Activated B cell treated with CpG ODN at 0.5 μM for 24 hours (primary cell): ENCODE results near the gene KHDC4. TPM values are rescaled to one million over a fixed set of nuclear protein-coding genes. Genes with fewer than 3 reads are reported as not detected.

Experiments used
- ATAC-seq: fragments of 200-7000 bp; cut with Tn5 transposase; one replicate; pipeline ENCODE4 v1.10.0; 2021; ENCODE audit warnings: low read depth, mild to moderate bottlenecking, moderate library complexity
- CTCF ChIA-PET: fragments of 350-600 bp; sonication (Branson Sonifier 250); formaldehyde crosslinking; loops from one replicate; lab custom pipeline; 2021; ENCODE audit warnings: antibody characterized with exemption; lab: Charles Lee
- POLR2A ChIA-PET: fragments of 350-600 bp; sonication (Branson Sonifier 250); formaldehyde crosslinking; loops from one replicate; lab custom pipeline; 2021; ENCODE audit warnings: antibody characterized with exemption; lab: Charles Lee
- DNase-seq: peaks from one replicate; pipeline ENCODE4 v3.0.0; 2022
- H3K27ac Mint-ChIP-seq: one replicate; pipeline ENCODE4 v1.8.0; 2020; ENCODE audit warnings: mixed read lengths
- H3K27me3 Mint-ChIP-seq: one replicate; pipeline ENCODE4 v1.8.0; 2021; ENCODE audit warnings: mixed read lengths
- H3K36me3 Mint-ChIP-seq: one replicate; pipeline ENCODE4 v1.8.0; 2021; ENCODE audit warnings: low read depth, mixed read lengths
- H3K4me1 Mint-ChIP-seq: one replicate; pipeline ENCODE4 v1.8.0; 2021; ENCODE audit warnings: mixed read lengths
- H3K4me3 Mint-ChIP-seq: one replicate; pipeline ENCODE4 v1.8.0; 2020; ENCODE audit warnings: mild to moderate bottlenecking, mixed read lengths
- H3K9me3 Mint-ChIP-seq: one replicate; pipeline ENCODE4 v1.8.0; 2020; ENCODE audit warnings: mixed read lengths
- CTCF ChIP-seq: fragments of 200-600 bp; IDR thresholded peaks from one replicate; pipeline ENCODE4 v1.8.0; 2022; ENCODE audit warnings: antibody characterized with exemption, mild to moderate bottlenecking
- intact Hi-C: fragments of 100-400 bp; cut with micrococcal nuclease; formaldehyde crosslinking; loops from one replicate; pipeline ENCODE4 v1.15.1; 2024
- total RNA-seq: library from RNA; stranded (reverse); gene quantifications from 2 replicates; pipeline ENCODE4 v1.2.3, GENCODE V29; 2022

Gene KHDC4
- total RNA-seq, 1 donor from 2014 or later = 105 TPM

DNA sequence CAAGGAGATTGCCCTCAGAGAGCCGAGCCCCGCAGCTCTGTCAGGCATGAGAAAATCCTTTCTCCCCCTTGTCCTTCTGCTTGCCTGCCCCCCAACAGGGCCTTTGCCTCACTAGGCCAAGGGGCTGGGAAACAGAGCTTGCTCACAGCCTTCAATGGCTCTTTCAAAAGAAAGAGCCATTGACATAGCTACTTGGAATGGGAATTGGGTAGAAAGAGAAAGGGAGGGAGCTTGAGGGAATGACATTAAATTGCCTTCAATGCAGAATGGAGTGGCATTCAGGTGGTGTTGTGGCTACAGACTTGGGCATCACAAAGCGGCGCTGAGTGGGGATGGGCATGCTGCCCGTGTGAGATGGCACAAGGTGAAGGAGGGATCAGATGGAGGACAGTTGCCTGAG lies 61.7 kb downstream of the KHDC4 start:
- H3K4me3 Mint-ChIP-seq = no peak overlapping the region
- ChIA-PET CTCF (no interaction called here), POLR2A (no interaction called here)
- DNase-seq (no peak), ATAC-seq (no peak)
- TF ChIP-seq CTCF = no peak
- H3K36me3 Mint-ChIP-seq = no peaks in the 10 kb centered on the region
- intact Hi-C loops = no loop called here
- no peaks in the 10 kb centered on the region for H3K27me3 Mint-ChIP-seq
- H3K4me1 Mint-ChIP-seq = no peaks in the 10 kb centered on the region
- no peaks in the 10 kb centered on the region for H3K9me3 Mint-ChIP-seq
- H3K27ac Mint-ChIP-seq = no peak overlapping the region

DNA sequence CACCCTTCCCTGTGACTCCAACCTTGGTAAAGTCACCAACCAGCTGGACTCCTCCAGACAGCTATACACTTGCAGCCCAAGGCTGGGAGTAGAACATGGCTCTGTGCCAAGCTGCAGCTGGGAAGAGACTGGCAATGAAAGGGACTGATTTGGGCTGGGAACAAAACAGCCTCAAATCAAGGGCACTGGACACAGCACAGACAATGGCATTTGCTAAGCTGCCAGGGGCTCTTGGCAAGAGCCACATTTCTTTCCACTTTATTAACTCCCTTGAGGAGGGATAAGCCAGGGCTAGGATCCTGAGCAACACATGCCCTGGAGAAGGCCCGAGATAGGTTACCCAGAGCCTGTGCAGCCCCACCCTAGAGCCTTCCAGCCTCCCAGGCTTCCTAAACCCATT lies 62.8 kb downstream of the KHDC4 start:
- H3K4me3 Mint-ChIP-seq = no peak overlapping the region
- no peaks in the 10 kb centered on the region for H3K9me3 Mint-ChIP-seq
- no peaks in the 10 kb centered on the region for H3K4me1 Mint-ChIP-seq
- ATAC-seq (no peak), DNase-seq (no peak)
- ChIA-PET CTCF (no interaction called here), POLR2A (no interaction called here)
- H3K36me3 Mint-ChIP-seq = no peaks in the 10 kb centered on the region
- intact Hi-C loops = no loop called here
- no peak for TF ChIP-seq CTCF
- H3K27ac Mint-ChIP-seq = no peak overlapping the region
- H3K27me3 Mint-ChIP-seq = no peaks in the 10 kb centered on the region

- H3K27ac Mint-ChIP-seq = no peak overlapping the region
- CTCF ChIA-PET = no interaction called here
Measured at GRCh38 chr1:155867766-155868165, 66.4 kb downstream of the KHDC4 start.

DNA sequence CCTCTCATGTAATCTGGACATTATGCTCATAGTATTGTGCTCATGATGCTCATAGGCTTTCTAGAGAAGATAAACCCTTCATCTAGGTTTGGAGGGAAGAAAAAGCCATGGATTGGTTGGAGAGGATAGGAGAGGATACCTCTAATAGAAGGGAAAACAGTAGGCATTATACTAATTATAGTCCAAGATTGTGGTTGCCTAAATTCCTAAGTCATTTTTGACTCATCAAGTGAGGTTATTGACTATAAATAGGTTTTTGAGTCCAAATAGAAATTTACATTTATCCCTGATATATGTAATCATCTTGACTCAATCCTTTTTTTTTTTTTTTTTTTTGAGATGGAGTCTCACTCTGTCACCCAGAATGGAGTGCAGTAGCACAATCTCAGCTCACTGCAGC lies 69.8 kb downstream of the KHDC4 start:
- no peak overlapping the region for H3K4me3 Mint-ChIP-seq
- H3K27ac Mint-ChIP-seq = no peak overlapping the region
- peaks cover 2% of the 10 kb centered on the region for H3K27me3 Mint-ChIP-seq
- DNase-seq (no peak), ATAC-seq (no peak)
- no peak for TF ChIP-seq CTCF
- peaks cover 11% of the 10 kb centered on the region for H3K4me1 Mint-ChIP-seq
- H3K9me3 Mint-ChIP-seq = no peaks in the 10 kb centered on the region
- intact Hi-C loops = no loop called here
- ChIA-PET CTCF (no interaction called here), POLR2A (no interaction called here)
- H3K36me3 Mint-ChIP-seq = no peaks in the 10 kb centered on the region

More at GRCh38 chr1:155867766-155868165, 66.4 kb downstream of the KHDC4 start:
- intact Hi-C loops = no loop called here
- H3K27me3 Mint-ChIP-seq = no peaks in the 10 kb centered on the region
- POLR2A ChIA-PET = no interaction called here
- no peaks in the 10 kb centered on the region for H3K36me3 Mint-ChIP-seq
- DNase-seq (no peak), ATAC-seq (no peak)
- TF ChIP-seq CTCF = no peak
- H3K4me1 Mint-ChIP-seq = no peaks in the 10 kb centered on the region
- H3K4me3 Mint-ChIP-seq = no peak overlapping the region
- no peaks in the 10 kb centered on the region for H3K9me3 Mint-ChIP-seq

Other genes starting within 250 kb of the KHDC4 start
- gene YY1AP1, start 245.6 kb downstream of the KHDC4 start, total RNA-seq = 89.6 and 101 TPM in 2 replicates
- gene DAP3, start 245.3 kb downstream of the KHDC4 start, total RNA-seq = 138 and 144 TPM in 2 replicates
- gene GON4L, start 77.2 kb downstream of the KHDC4 start, total RNA-seq = 81.8 and 89.5 TPM in 2 replicates
- 3.3 and 3.7 TPM in 2 replicates for gene SYT11, start 74.8 kb downstream of the KHDC4 start, total RNA-seq
- gene RIT1, start 23.1 kb downstream of the KHDC4 start, total RNA-seq = 32.7 and 38.6 TPM in 2 replicates
- not detected in 2 replicates for gene RXFP4, start 7.2 kb upstream of the KHDC4 start, total RNA-seq
- gene ARHGEF2, start 44.1 kb upstream of the KHDC4 start, total RNA-seq = 188 and 207 TPM in 2 replicates
- 136 and 146 TPM in 2 replicates for gene SSR2, start 86.5 kb upstream of the KHDC4 start, total RNA-seq
- gene UBQLN4, start 119.4 kb upstream of the KHDC4 start, total RNA-seq = 28.1 and 32.5 TPM in 2 replicates
- 45.9 and 48.0 TPM in 2 replicates for gene LAMTOR2, start 120.4 kb upstream of the KHDC4 start, total RNA-seq
- gene RAB25, start 126.7 kb upstream of the KHDC4 start, total RNA-seq = 0.32 and 0.38 TPM in 2 replicates
- gene MEX3A, start 148.1 kb upstream of the KHDC4 start, total RNA-seq = 0.39 and 0.47 TPM in 2 replicates
- 40.4 and 47.5 TPM in 2 replicates for gene LMNA, start 180.3 kb upstream of the KHDC4 start, total RNA-seq
- 7.0 and 7.4 TPM in 2 replicates for gene SEMA4A, start 219.2 kb upstream of the KHDC4 start, total RNA-seq